ENCODE data around the gene SNX3.

- TF ChIP-seq ZNF404 (tag by site-specific recombination; IDR thresholded peaks at IDR 0.05) (no peak), ZNF274 (IDR thresholded peaks at IDR 0.05; ENCODE audit: low read length) (no peak), ZNF274 (tag by site-specific recombination; IDR thresholded peaks at IDR 0.05; ENCODE audit: borderline replicate concordance) (no peak), ZBTB8A (tag by site-specific recombination; IDR thresholded peaks at IDR 0.05) (no peak), SP2 (tag by site-specific recombination; IDR thresholded peaks at IDR 0.05) (no peak), MYNN (tag by site-specific recombination; IDR thresholded peaks at IDR 0.05; ENCODE audit: borderline replicate concordance) (no peak), ZNF747 (tag by site-specific recombination; IDR thresholded peaks at IDR 0.05) (no peak), YY1 (tag by site-specific recombination; IDR thresholded peaks at IDR 0.05) (no peak)
- TF ChIP-seq, protein P1, sequence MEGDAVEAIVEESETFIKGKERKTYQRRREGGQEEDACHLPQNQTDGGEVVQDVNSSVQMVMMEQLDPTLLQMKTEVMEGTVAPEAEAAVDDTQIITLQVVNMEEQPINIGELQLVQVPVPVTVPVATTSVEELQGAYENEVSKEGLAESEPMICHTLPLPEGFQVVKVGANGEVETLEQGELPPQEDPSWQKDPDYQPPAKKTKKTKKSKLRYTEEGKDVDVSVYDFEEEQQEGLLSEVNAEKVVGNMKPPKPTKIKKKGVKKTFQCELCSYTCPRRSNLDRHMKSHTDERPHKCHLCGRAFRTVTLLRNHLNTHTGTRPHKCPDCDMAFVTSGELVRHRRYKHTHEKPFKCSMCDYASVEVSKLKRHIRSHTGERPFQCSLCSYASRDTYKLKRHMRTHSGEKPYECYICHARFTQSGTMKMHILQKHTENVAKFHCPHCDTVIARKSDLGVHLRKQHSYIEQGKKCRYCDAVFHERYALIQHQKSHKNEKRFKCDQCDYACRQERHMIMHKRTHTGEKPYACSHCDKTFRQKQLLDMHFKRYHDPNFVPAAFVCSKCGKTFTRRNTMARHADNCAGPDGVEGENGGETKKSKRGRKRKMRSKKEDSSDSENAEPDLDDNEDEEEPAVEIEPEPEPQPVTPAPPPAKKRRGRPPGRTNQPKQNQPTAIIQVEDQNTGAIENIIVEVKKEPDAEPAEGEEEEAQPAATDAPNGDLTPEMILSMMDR (tag by site-specific recombination; IDR thresholded peaks at IDR 0.05): no peak
- TF ChIP-seq, protein P2, sequence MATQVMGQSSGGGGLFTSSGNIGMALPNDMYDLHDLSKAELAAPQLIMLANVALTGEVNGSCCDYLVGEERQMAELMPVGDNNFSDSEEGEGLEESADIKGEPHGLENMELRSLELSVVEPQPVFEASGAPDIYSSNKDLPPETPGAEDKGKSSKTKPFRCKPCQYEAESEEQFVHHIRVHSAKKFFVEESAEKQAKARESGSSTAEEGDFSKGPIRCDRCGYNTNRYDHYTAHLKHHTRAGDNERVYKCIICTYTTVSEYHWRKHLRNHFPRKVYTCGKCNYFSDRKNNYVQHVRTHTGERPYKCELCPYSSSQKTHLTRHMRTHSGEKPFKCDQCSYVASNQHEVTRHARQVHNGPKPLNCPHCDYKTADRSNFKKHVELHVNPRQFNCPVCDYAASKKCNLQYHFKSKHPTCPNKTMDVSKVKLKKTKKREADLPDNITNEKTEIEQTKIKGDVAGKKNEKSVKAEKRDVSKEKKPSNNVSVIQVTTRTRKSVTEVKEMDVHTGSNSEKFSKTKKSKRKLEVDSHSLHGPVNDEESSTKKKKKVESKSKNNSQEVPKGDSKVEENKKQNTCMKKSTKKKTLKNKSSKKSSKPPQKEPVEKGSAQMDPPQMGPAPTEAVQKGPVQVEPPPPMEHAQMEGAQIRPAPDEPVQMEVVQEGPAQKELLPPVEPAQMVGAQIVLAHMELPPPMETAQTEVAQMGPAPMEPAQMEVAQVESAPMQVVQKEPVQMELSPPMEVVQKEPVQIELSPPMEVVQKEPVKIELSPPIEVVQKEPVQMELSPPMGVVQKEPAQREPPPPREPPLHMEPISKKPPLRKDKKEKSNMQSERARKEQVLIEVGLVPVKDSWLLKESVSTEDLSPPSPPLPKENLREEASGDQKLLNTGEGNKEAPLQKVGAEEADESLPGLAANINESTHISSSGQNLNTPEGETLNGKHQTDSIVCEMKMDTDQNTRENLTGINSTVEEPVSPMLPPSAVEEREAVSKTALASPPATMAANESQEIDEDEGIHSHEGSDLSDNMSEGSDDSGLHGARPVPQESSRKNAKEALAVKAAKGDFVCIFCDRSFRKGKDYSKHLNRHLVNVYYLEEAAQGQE (tag by site-specific recombination; IDR thresholded peaks at IDR 0.05): no peak
Measured at GRCh38 chr6:108252055-108252454, 8.8 kb downstream of the SNX3 start.

Measured in HEK293 (cell line).